Neuronal stem cell (in vitro differentiated cells): ENCODE results near the gene COX19.

ENCODE experiments used
- DNase-seq: peaks from one replicate; pipeline ENCODE4 v3.0.0-alpha.2; 2013; ENCODE audit warnings: low spot score
- H2AFZ ChIP-seq: one replicate; pipeline ENCODE4 v1.6.1; 2013; ENCODE audit warnings: mild to moderate bottlenecking, low read length, inconsistent platforms
- H2AK5ac ChIP-seq: 2 replicates; pipeline ENCODE4 v1.6.1; 2013; ENCODE audit warnings: low read depth, mild to moderate bottlenecking, inconsistent platforms, low read length, moderate library complexity, mixed read lengths
- H2BK120ac ChIP-seq: 2 replicates; pipeline ENCODE4 v1.6.1; 2013; ENCODE audit warnings: low read depth, mild to moderate bottlenecking, inconsistent platforms, low read length, moderate library complexity, mixed read lengths
- H2BK12ac ChIP-seq: one replicate; pipeline ENCODE4 v1.6.1; 2013; ENCODE audit warnings: low read length, inconsistent platforms
- H2BK15ac ChIP-seq: 2 replicates; pipeline ENCODE4 v1.6.1; 2013; ENCODE audit warnings: mild to moderate bottlenecking, low read length, inconsistent platforms, mixed read lengths
- H2BK5ac ChIP-seq: one replicate; pipeline ENCODE4 v1.6.1; 2013; ENCODE audit warnings: inconsistent platforms, mild to moderate bottlenecking, low read length, moderate library complexity
- H3K14ac ChIP-seq: one replicate; pipeline ENCODE4 v1.6.1; 2013; ENCODE audit warnings: low read length, inconsistent platforms
- H3K18ac ChIP-seq: 2 replicates; pipeline ENCODE4 v1.6.1; 2013; ENCODE audit warnings: low read length, inconsistent platforms
- H3K23ac ChIP-seq: 2 replicates; pipeline ENCODE4 v1.6.1; 2013; ENCODE audit warnings: low read depth, mild to moderate bottlenecking, mixed read lengths, low read length, inconsistent platforms; ENCODE audit not compliant: poor library complexity
- H3K27ac ChIP-seq: replicated peaks from 3 replicates; pipeline ENCODE4 v1.5.1; 2013; ENCODE audit warnings: low read length, inconsistent platforms
- H3K27me3 ChIP-seq, 3 experiments: 2 replicates each; pipeline ENCODE4 v1.6.1; 2013; ENCODE audit warnings: low read length in 3 of 3, mild to moderate bottlenecking in 2 of 3, inconsistent platforms in 1 of 3, low read depth in 1 of 3, mixed read lengths in 1 of 3, moderate library complexity in 1 of 3; ENCODE audit not compliant: control insufficient read depth in 3 of 3, insufficient read depth in 3 of 3
- H3K36me3 ChIP-seq, 2 donors: replicated peaks in 1 of 2; 2 replicates each; pipeline ENCODE4 v1.6.1; 2013; ENCODE audit warnings: low read length in 2 of 2; ENCODE audit not compliant: control insufficient read depth in 2 of 2, insufficient read depth in 2 of 2
- H3K4ac ChIP-seq: 2 replicates; pipeline ENCODE4 v1.6.1; 2013; ENCODE audit warnings: inconsistent platforms, mild to moderate bottlenecking, low read length, moderate library complexity
- H3K4me1 ChIP-seq, 2 donors: 1 replicate in 1 of 2; 2 replicates in 1 of 2; pipeline ENCODE4 v1.6.1; 2013; ENCODE audit warnings: low read length in 2 of 2, low read depth in 1 of 2; ENCODE audit not compliant: control insufficient read depth in 2 of 2, insufficient read depth in 1 of 2
- H3K4me2 ChIP-seq: one replicate; pipeline ENCODE4 v1.6.1; 2013; ENCODE audit warnings: mild to moderate bottlenecking, low read length, inconsistent platforms; ENCODE audit not compliant: insufficient read depth, poor library complexity, severe bottlenecking
- H3K4me3 ChIP-seq, 2 donors: 2 replicates each; pipeline ENCODE4 v1.5.1; 2013; ENCODE audit warnings: low read length in 2 of 2, mild to moderate bottlenecking in 2 of 2, inconsistent platforms in 1 of 2, moderate library complexity in 1 of 2
- H3K79me1 ChIP-seq: one replicate; pipeline ENCODE4 v1.6.1; 2013; ENCODE audit warnings: low read depth, mild to moderate bottlenecking, inconsistent platforms, low read length, moderate library complexity
- H3K9ac ChIP-seq: one replicate; pipeline ENCODE4 v1.6.1; 2013; ENCODE audit warnings: mild to moderate bottlenecking, low read depth, low read length, inconsistent platforms; ENCODE audit not compliant: poor library complexity
- H3K9me3 ChIP-seq, 2 donors: replicated peaks in 1 of 2; 2 replicates each; pipeline versions ENCODE3 to v1.6.1; 2013; ENCODE audit warnings: low read length in 2 of 2, mild to moderate bottlenecking in 2 of 2, inconsistent platforms in 1 of 2, low read depth in 1 of 2, mixed read lengths in 1 of 2, moderate library complexity in 1 of 2; ENCODE audit not compliant: control insufficient read depth in 2 of 2, insufficient read depth in 1 of 2
- H4K8ac ChIP-seq: one replicate; pipeline ENCODE4 v1.6.1; 2013; ENCODE audit warnings: low read depth, mild to moderate bottlenecking, inconsistent platforms, low read length, moderate library complexity
- H4K91ac ChIP-seq: one replicate; pipeline ENCODE4 v1.6.1; 2013; ENCODE audit warnings: low read length, low read depth, mild to moderate bottlenecking, inconsistent platforms; ENCODE audit not compliant: poor library complexity
- WGBS, 2 donors: extraction: QIAGEN DNeasy Blood & Tissue Kit; methylation state at CpG; one replicate each; pipeline ENCODE4 v1.1.7; 2013; ENCODE audit warnings: missing lambda C conversion rate in 2 of 2, mixed read lengths in 1 of 2; ENCODE audit not compliant: insufficient read length in 2 of 2, insufficient replicate concordance in 1 of 2; ENCODE audit errors: extremely low coverage in 2 of 2; 5-methylcytosine and 5-hydroxymethylcytosine counted together

Gene COX19

GRCh38 chr7:949021-949934 is 26.1 kb downstream of the COX19 start:
- peak overlapping the region; percentile 2 for H2BK12ac ChIP-seq
- H3K9me3 ChIP-seq: no peaks in the 10 kb centered on the region
- H3K18ac ChIP-seq: no peak overlapping the region
- peak overlapping the region; percentile 82 for H3K14ac ChIP-seq
- no peak overlapping the region for H3K4ac ChIP-seq
- H2AK5ac ChIP-seq: peak overlapping the region; percentile 92
- no peak overlapping the region for H2BK120ac ChIP-seq
- peak overlapping the region; percentile 43 for H4K8ac ChIP-seq
- no peak overlapping the region for H3K4me3 ChIP-seq
- H3K36me3 ChIP-seq: no peaks in the 10 kb centered on the region
- no peak overlapping the region for H4K91ac ChIP-seq
- peaks cover 0 to 8% of the 10 kb centered on the region in 2 donors for H3K4me1 ChIP-seq
- H3K9ac ChIP-seq: peak overlapping the region; percentile 21
- H2BK15ac ChIP-seq: no peak overlapping the region
- peak overlapping the region; percentile 73 for H3K23ac ChIP-seq
- WGBS, 2 donors: no CpG with 5 or more reads among the region's 28 CpGs
- H2AFZ ChIP-seq: no peak overlapping the region
- H3K4me2 ChIP-seq: no peak overlapping the region
- H3K79me1 ChIP-seq: no peaks in the 10 kb centered on the region
- no peak for DNase-seq
- H2BK5ac ChIP-seq: peak overlapping the region; percentile 24
- H3K27ac ChIP-seq: no peak overlapping the region
- H3K27me3 ChIP-seq: peaks cover 13 to 38% (median 19%) of the 10 kb centered on the region in 3 experiments

- no peak overlapping the region for H3K27ac ChIP-seq
- H2AK5ac ChIP-seq: peak overlapping the region; percentile 75
- H3K4me2 ChIP-seq: no peak overlapping the region
- H4K8ac ChIP-seq: no peak overlapping the region
- peaks cover 0 to 26% (median 6%) of the 10 kb centered on the region in 3 experiments for H3K27me3 ChIP-seq
- H3K9ac ChIP-seq: no peak overlapping the region
- H3K23ac ChIP-seq: no peak overlapping the region
- no peaks in the 10 kb centered on the region for H3K36me3 ChIP-seq
- H2BK15ac ChIP-seq: peak overlapping the region; percentile 33
- H4K91ac ChIP-seq: no peak overlapping the region
- peak overlapping the region; percentile 84 for H2BK12ac ChIP-seq
- H3K4ac ChIP-seq: no peak overlapping the region
- no peak overlapping the region for H2BK5ac ChIP-seq
- no peak overlapping the region for H2AFZ ChIP-seq
- no peak overlapping the region for H2BK120ac ChIP-seq
- WGBS, 2 donors: no CpG with 5 or more reads among the region's 37 CpGs
- no peaks in the 10 kb centered on the region for H3K4me1 ChIP-seq
- peak overlapping the region; percentile 5 for H3K18ac ChIP-seq
- H3K4me3 ChIP-seq: no peak overlapping the region
- H3K9me3 ChIP-seq: no peaks in the 10 kb centered on the region
- H3K14ac ChIP-seq: no peak overlapping the region
- no peak for DNase-seq
- no peaks in the 10 kb centered on the region for H3K79me1 ChIP-seq
These were observed 27.7 kb downstream of the COX19 start for GRCh38 chr7:947391-948210.

- Histone ChIP-seq H3K18ac (no peak overlapping the region), H3K4me2 (no peak overlapping the region), H4K91ac (no peak overlapping the region), H3K4me3 (no peak overlapping the region), H4K8ac (no peak overlapping the region), H3K9me3 (no peaks in the 10 kb centered on the region), H2BK120ac (no peak overlapping the region), H2BK12ac (no peak overlapping the region), H2AK5ac (peak overlapping the region; percentile 99), H3K36me3 (no peaks in the 10 kb centered on the region), H2BK15ac (no peak overlapping the region), H2BK5ac (no peak overlapping the region), H3K4ac (no peak overlapping the region), H3K27ac (no peak overlapping the region), H3K23ac (peak overlapping the region; percentile 65), H3K4me1 (no peaks in the 10 kb centered on the region), H3K9ac (no peak overlapping the region), H3K14ac (peak overlapping the region; percentile 94), H3K27me3 (peaks cover 0 to 25% (median 5%) of the 10 kb centered on the region in 3 experiments), H3K79me1 (no peaks in the 10 kb centered on the region), H2AFZ (no peak overlapping the region)
- no CpG with 5 or more reads among the region's 29 CpGs for WGBS, 2 donors
- no peak for DNase-seq
These were observed 28.9 kb downstream of the COX19 start for GRCh38 chr7:946256-946996.
